Fibroblast of skin of scalp (primary cell): ENCODE results near the gene ALDH1B1.

ENCODE experiments used
- DNase-seq: peaks from one replicate; pipeline ENCODE4 v3.0.0-alpha.2; 2013

Gene ALDH1B1

DNA sequence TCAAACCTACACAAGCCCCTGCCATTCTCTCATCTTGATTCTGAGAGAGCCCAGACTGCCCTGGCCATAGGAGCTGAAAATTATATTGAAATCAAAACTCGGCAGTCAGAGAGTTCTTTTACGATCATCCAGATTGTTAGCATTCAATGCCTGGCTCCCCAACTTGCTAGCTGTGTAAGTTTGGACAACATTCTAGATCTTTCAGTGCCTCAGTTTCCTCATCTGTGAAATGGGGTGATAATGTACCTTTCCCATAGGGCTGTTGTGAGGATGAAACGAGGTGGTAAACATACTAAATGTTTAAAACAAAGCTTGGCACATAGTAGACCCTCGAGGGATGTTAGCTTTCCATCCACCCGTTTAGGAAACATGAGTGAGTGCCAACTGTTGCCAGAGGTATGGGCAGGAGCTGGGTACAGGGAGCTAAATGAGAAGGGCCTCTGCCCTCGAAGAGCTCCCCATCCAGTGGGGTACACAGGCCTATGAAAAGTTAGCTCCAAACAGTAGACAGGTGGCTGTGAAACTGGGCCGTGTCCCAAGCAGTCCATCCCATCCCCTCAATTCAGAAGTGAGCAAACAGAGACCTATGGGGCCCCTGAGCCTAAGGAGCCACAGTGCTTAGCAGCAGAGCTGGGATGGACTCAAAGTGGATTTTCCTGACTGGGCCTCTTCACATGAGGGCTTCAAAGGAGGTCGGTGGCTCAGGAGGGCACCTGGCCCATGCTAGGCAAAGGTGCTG lies 49.0 kb downstream of the ALDH1B1 start:
- no peak for DNase-seq

DNA sequence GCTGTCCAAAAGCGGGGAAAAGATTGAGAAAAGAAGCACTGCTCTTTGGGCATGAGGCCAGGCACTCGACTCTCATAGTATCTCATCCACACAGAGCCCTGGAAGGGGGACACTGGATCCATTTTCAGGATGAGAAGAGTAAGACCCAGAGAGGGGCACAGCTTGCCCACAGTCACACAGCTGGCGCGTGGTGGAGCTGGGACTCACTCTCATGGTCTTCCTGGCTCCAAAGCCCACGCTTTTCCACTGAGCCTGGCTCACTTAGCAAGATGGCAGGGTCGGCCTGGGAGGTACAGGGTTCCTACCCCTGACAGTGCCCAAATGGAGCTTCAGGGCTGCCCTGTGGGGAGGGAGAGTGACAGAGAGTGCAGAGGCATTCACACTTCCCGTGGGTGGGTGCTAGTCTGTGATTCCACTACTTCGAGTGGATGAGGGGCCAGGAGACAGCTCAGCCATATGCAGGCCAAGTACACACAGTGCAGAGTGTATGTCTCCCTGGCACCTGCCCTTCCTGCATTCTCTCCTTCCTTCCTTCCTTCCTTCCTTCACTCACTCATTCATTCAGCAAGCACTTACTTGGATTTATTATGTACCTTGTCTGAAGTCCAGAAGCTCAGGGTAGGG lies 50.1 kb downstream of the ALDH1B1 start:
- DNase-seq: no peak

DNA sequence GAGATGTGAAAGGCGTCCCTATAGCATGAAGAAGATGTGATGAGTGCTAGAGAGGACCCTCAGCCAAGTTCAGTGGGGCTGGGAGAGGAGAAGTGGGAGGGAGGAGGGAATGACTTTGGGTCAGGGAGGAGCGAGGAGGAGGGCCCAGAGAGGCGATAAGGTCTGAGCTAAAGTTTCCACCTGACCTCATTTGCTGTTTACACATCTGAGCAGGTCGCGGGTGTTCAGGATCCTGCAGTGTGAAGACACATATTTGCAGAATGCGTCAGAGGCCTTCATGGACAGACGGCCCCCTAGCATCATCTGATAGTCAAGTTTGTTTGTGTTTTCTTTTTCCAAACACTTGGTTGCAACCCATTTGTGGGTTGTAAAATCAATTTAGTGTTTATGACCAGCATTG lies 50.7 kb downstream of the ALDH1B1 start:
- peak; percentile 46 for DNase-seq

DNA sequence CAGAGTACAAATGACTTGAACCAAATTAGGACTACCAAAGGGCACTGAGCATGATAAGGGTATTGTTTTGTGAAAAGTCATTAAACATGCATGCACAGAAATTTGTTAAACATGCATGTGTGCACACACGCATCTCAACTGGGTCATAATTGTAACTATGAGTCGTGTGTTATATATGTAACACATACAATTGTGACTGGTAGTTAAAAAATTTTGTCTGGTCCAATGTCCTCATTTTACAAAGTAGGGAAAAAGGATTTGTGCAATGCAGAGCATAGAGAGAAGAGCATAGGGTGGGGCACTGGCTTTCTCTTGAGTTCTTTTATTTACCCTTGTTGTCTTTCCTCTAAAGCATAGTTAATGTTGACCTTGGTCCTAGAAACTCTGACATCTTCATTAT lies 51.1 kb downstream of the ALDH1B1 start:
- DNase-seq: peak; percentile 63

DNA sequence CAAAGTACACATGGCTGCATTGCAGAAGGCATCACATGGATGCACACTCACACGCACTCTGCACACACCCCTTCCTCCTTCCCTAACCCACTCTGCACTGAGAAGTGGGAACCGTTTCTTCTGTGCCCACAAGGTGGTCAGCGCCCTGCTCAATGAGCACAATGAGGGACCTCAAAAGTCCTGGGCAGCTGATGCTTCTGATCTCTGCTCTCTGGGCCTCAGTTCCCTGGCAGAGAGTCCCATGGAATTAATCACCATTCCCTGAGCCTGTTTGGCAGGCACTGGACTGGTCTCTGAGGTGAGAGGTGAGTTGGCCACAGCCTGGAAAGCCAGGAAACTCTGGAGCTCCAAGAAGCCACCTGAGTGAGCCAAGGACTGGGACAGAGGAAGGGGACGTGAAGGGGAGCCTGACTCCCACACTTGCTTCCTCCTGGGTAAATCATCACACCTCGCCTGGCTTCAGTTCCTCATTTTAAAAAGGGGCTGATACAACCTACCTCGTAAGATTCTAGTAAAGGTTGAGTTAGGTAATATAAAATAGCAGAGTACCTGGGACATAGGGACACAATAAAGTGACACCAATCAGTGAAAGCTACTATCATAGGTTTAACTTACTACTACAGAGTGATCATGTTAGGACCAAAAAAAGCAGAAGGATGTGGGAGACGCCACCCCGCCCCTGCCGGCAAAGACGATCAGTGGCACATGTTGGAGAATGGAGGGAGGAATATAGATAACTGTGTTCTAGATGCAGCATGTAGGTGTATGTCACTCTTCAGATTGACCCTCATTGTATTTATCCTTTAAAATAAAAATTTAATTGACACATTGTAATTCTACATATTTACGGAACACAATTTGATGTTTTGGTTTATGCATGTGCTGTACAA lies 52.9 kb downstream of the ALDH1B1 start:
- DNase-seq: no peak

DNA sequence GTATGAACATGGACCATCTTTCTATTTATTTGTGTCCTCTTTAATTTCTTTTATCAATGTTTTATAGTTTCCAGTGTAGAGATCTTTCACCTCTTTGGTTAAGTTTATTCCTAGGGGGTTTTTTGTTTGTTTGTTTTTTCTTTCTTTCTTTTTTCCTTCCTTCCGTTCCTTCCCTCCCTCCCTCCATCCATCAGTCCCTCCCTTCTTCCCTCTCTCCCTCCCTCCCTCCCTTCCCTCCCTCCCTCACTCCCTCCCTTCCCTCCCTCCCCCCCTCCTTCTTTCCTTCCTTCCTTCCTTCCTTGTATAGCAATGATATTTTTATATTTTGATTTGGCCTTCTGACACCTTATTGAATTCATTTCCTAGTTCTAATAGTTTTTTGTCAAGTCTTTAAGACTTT lies 55.2 kb downstream of the ALDH1B1 start:
- no peak for DNase-seq
